H1 (cell line): ENCODE data around the gene NHEJ1. TPM values are rescaled to one million over a fixed set of nuclear protein-coding genes. Genes with fewer than 3 reads are reported as not detected.

Experiments used
- CTCF ChIA-PET: fragments of 300-600 bp; sonication (Branson Sonifier 250); formaldehyde crosslinking; loops from one replicate; lab custom pipeline; 2021; ENCODE audit not compliant: partially characterized antibody; lab: Charles Lee
- POLR2A ChIA-PET: fragments of 300-600 bp; sonication (Branson Sonifier 250); formaldehyde crosslinking; loops from one replicate; lab custom pipeline; 2021; ENCODE audit warnings: inconsistent platforms; ENCODE audit not compliant: partially characterized antibody; lab: Charles Lee
- DNase-seq, 2 experiments: peaks; one replicate each; pipeline versions ENCODE4 v3.0.0 to v3.0.0-alpha.2; 2010 to 2022; ENCODE audit warnings: low spot score in 2 of 2, low read depth in 1 of 2, mixed read lengths in 1 of 2
- FAIRE-seq: peaks from 2 replicates; lab custom pipeline; 2011; peaks lifted over from hg19 to GRCh38; lab: Jason Lieb, UNC
- H2AFZ ChIP-seq: 2 replicates; pipeline ENCODE4 v1.8.1; 2012; ENCODE audit warnings: low read length, inconsistent platforms
- H2AK5ac ChIP-seq: 2 replicates; pipeline ENCODE4 v1.6.1; 2013; ENCODE audit warnings: low read depth, low read length
- H2BK120ac ChIP-seq: replicated peaks from 2 replicates; pipeline ENCODE3; 2013; ENCODE audit warnings: low read depth, low read length, inconsistent platforms
- H2BK12ac ChIP-seq: 2 replicates; pipeline ENCODE4 v1.6.1; 2013; ENCODE audit warnings: low read depth, low read length
- H2BK15ac ChIP-seq: 2 replicates; pipeline ENCODE4 v1.6.1; 2013; ENCODE audit warnings: low read length
- H2BK20ac ChIP-seq: 2 replicates; pipeline ENCODE4 v1.6.1; 2013; ENCODE audit warnings: low read length
- H2BK5ac ChIP-seq: 2 replicates; pipeline ENCODE4 v1.6.1; 2013; ENCODE audit warnings: low read depth, low read length
- H3K14ac ChIP-seq: 2 replicates; pipeline ENCODE4 v1.6.1; 2013; ENCODE audit warnings: inconsistent platforms; ENCODE audit not compliant: insufficient read length
- H3K18ac ChIP-seq: 2 replicates; pipeline ENCODE4 v1.6.1; 2013; ENCODE audit warnings: low read length; ENCODE audit errors: extremely low read depth
- H3K23ac ChIP-seq: 2 replicates; pipeline ENCODE4 v1.6.1; 2013; ENCODE audit warnings: inconsistent platforms; ENCODE audit not compliant: insufficient read length
- H3K23me2 ChIP-seq: 2 replicates; pipeline ENCODE4 v1.6.1; 2013; ENCODE audit warnings: low read depth, low read length
- H3K27ac ChIP-seq: 2 replicates; pipeline ENCODE4 v1.6.1; 2011; ENCODE audit warnings: low read depth, low read length, inconsistent platforms
- H3K27me3 ChIP-seq, 4 experiments: replicated peaks in 1 of 4; 1 replicate in 1 of 4; 2 replicates in 3 of 4; pipeline versions ENCODE4 v1.6.1 to v1.8.1; 2011 to 2013; ENCODE audit warnings: low read length in 3 of 4, mild to moderate bottlenecking in 3 of 4, inconsistent platforms in 2 of 4, mixed read lengths in 2 of 4, moderate library complexity in 1 of 4; ENCODE audit not compliant: control insufficient read depth in 3 of 4, insufficient read depth in 3 of 4; ENCODE audit errors: extremely low read depth in 1 of 4
- H3K36me3 ChIP-seq, 4 experiments: 2 replicates each; pipeline versions ENCODE4 v1.6.1 to v1.8.1; 2011 to 2013; ENCODE audit warnings: mild to moderate bottlenecking in 4 of 4, low read length in 3 of 4, moderate library complexity in 2 of 4, control low read depth in 1 of 4, inconsistent platforms in 1 of 4; ENCODE audit not compliant: insufficient read depth in 4 of 4, control insufficient read depth in 2 of 4
- H3K4ac ChIP-seq: replicated peaks from 2 replicates; pipeline ENCODE3; 2013; ENCODE audit warnings: low read length, low read depth, mixed read lengths, inconsistent platforms; ENCODE audit not compliant: insufficient read length
- H3K4me1 ChIP-seq, 4 experiments: replicated peaks in 1 of 4; 1 replicate in 1 of 4; 2 replicates in 3 of 4; pipeline versions ENCODE4 v1.6.1 to v1.8.1; 2011 to 2013; ENCODE audit warnings: low read length in 3 of 4, inconsistent platforms in 2 of 4, mixed read lengths in 1 of 4; ENCODE audit not compliant: insufficient read depth in 4 of 4, control insufficient read depth in 3 of 4
- H3K4me2 ChIP-seq, 2 experiments: 2 replicates each; pipeline versions ENCODE4 v1.6.1 to v1.8.1; 2011 to 2013; ENCODE audit warnings: low read depth in 2 of 2, low read length in 2 of 2, control low read depth in 1 of 2, inconsistent platforms in 1 of 2, mild to moderate bottlenecking in 1 of 2; ENCODE audit not compliant: insufficient read depth in 1 of 2
- H3K4me3 ChIP-seq, 4 experiments: fragments of 200-600, 300-600 bp in 1 of 4; sonication (generic), shearing (Covaris generic), sonication (Bioruptor Twin) in 1 of 4; 2 replicates each; pipeline versions ENCODE4 v1.5.1 to v1.8.1; 2011 to 2016; ENCODE audit warnings: low read length in 4 of 4, low read depth in 3 of 4, control low read depth in 2 of 4, inconsistent platforms in 2 of 4, mild to moderate bottlenecking in 2 of 4, mixed read lengths in 1 of 4, moderate library complexity in 1 of 4; ENCODE audit not compliant: insufficient read depth in 2 of 4; ENCODE audit errors: extremely low read depth in 1 of 4
- H3K56ac ChIP-seq: replicated peaks from 2 replicates; pipeline ENCODE3; 2013; ENCODE audit warnings: low read depth, mild to moderate bottlenecking, mixed read lengths, low read length, inconsistent platforms; ENCODE audit not compliant: insufficient read length
- H3K79me1 ChIP-seq: 2 replicates; pipeline ENCODE4 v1.6.1; 2013; ENCODE audit warnings: low read depth, low read length, control low read depth
- H3K79me2 ChIP-seq, 2 experiments: 2 replicates each; pipeline versions ENCODE4 v1.6.1 to v1.8.1; 2012 to 2013; ENCODE audit warnings: low read length in 2 of 2, mild to moderate bottlenecking in 2 of 2, inconsistent platforms in 1 of 2; ENCODE audit not compliant: insufficient read depth in 2 of 2, control insufficient read depth in 1 of 2
- H3K9ac ChIP-seq, 4 experiments: replicated peaks in 1 of 4; 1 replicate in 1 of 4; 2 replicates in 3 of 4; pipeline versions ENCODE4 v1.6.1 to v1.8.1; 2011 to 2013; ENCODE audit warnings: low read depth in 3 of 4, low read length in 3 of 4, control low read depth in 2 of 4, mild to moderate bottlenecking in 2 of 4, moderate library complexity in 2 of 4, inconsistent platforms in 1 of 4; ENCODE audit errors: extremely low read depth in 1 of 4
- H3K9me3 ChIP-seq, 2 experiments: 2 replicates each; pipeline versions ENCODE4 v1.6.1 to v1.8.1; 2012 to 2013; ENCODE audit warnings: mild to moderate bottlenecking in 2 of 2, moderate library complexity in 2 of 2, control low read depth in 1 of 2, inconsistent platforms in 1 of 2, low read depth in 1 of 2, low read length in 1 of 2, mixed read lengths in 1 of 2; ENCODE audit not compliant: insufficient read depth in 2 of 2
- H4K20me1 ChIP-seq, 2 experiments: replicated peaks in 1 of 2; 2 replicates each; pipeline versions ENCODE3 to v1.8.1; 2011 to 2013; ENCODE audit warnings: inconsistent platforms in 2 of 2, low read length in 2 of 2, mild to moderate bottlenecking in 1 of 2; ENCODE audit not compliant: insufficient read depth in 2 of 2, control insufficient read depth in 1 of 2
- H4K5ac ChIP-seq: 2 replicates; pipeline ENCODE4 v1.6.1; 2013; ENCODE audit warnings: low read length, low read depth, mixed read lengths, inconsistent platforms; ENCODE audit not compliant: insufficient read length
- H4K8ac ChIP-seq: 2 replicates; pipeline ENCODE4 v1.8.0; 2013; ENCODE audit warnings: mild to moderate bottlenecking, moderate library complexity, low read length, inconsistent platforms; ENCODE audit not compliant: insufficient read depth; ENCODE audit errors: extremely low read depth
- H4K91ac ChIP-seq: replicated peaks from 2 replicates; pipeline ENCODE3; 2013; ENCODE audit warnings: low read length, mixed read lengths, inconsistent platforms; ENCODE audit not compliant: insufficient read length
- BACH1 ChIP-seq: IDR thresholded peaks from 2 replicates; pipeline ENCODE4 v1.6.1; 2012; ENCODE audit warnings: low read length, improper control_type of control experiment
- CBX5 ChIP-seq: fragments of 300-800, 300-1000 bp; sonication (generic); IDR thresholded peaks from 2 replicates; pipeline ENCODE4 v1.7.1; 2016; ENCODE audit warnings: antibody characterized with exemption, low read length, low read depth
- GTF2F1 ChIP-seq: IDR thresholded peaks from 2 replicates; pipeline ENCODE4 v1.6.1; 2012; ENCODE audit warnings: low read depth, low read length, improper control_type of control experiment, borderline replicate concordance
- TBP ChIP-seq: IDR thresholded peaks from 2 replicates; pipeline ENCODE4 v1.6.1; 2011; ENCODE audit warnings: low read depth, low read length, improper control_type of control experiment
- WGBS, 2 experiments: shearing (Covaris generic) in 1 of 2; methylation state at CpG; one replicate each; pipeline versions ENCODE4 v1.1.6 to v1.1.7; 2013 to 2015; ENCODE audit warnings: low lambda C conversion rate in 2 of 2, mixed read lengths in 2 of 2, inconsistent platforms in 1 of 2, low coverage in 1 of 2, missing lambda C conversion rate in 1 of 2; ENCODE audit not compliant: insufficient replicate concordance in 2 of 2, insufficient coverage in 1 of 2, insufficient read length in 1 of 2; ENCODE audit errors: extremely low coverage in 1 of 2, missing lambda C conversion rate in 1 of 2; 5-methylcytosine and 5-hydroxymethylcytosine counted together
- polyA plus RNA-seq, 7 experiments: library from polyadenylated mRNA; depleted of rRNA in 3 of 7; stranded (reverse) in 5 of 7; unstranded in 2 of 7; fragments of >200 nt in 5 of 7; fragments of 200-250 nt in 2 of 7; gene quantifications; 1 replicate in 5 of 7; 2 replicates in 1 of 7; 4 replicates in 1 of 7; pipeline versions ENCODE4 v1.2.1 to v1.2.3, GENCODE V29; 2011 to 2013; ENCODE audit warnings: missing spikeins in 2 of 7, mixed read lengths in 2 of 7
- total RNA-seq: library from RNA; stranded (reverse); fragmentation: NEBNext Ultra II Directional; extraction: Animal tissue kit (Norgen Biotek cat#: 25700); gene quantifications from 2 replicates; pipeline ENCODE4 v1.2.1, GENCODE V29; 2021

Gene NHEJ1
- total and polyA plus RNA-seq, 2 of the 8 experiments (the other 6 are each of a cell fraction or from before 2014, with no cell fraction given) = 22.7 to 24.1 TPM

DNA sequence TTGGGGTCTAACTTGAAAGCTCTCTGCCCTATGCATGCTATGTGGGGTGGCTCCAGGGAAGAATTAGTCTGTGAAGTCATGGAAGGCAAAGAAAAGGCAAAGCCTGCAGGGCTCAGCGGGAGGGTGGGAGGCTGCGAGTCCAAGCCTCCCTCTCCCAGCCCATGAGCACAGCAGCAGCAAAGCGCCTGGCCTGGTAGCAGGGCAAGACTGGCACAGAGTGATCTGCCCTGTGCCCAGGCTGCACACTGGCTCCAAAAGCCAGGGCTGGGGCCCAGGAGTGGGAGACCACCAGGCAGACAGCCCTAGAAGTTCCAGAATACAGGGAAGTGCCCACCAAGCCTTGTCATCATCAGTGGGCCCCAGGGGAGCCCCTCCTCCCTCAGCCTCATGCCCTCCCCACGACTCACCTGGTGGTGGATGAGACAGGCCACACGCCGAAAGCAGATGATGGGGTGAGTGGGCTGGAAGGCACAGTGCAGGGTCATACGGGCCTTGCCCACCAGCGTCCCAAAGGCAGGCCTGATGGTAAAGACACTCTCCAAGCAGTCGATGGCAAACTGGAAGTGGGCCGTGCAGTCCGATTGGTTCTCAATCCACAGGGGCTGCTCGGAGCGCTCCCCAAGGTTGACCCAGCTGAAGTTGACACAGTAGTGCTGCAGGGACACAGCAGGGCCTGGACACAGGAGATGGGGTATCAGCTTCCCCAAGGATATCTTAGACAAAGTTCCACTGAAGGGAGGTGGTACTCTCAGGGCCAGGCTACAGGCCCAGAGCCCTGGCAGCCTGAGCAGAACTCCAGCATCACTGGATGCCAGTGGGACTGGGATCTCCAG is 131.4 kb downstream of the NHEJ1 start:
- H3K23ac ChIP-seq = no peak overlapping the region
- H3K18ac ChIP-seq = no peak overlapping the region
- no peak overlapping the region for H2BK15ac ChIP-seq
- H2BK20ac ChIP-seq = no peak overlapping the region
- H2BK12ac ChIP-seq = no peak overlapping the region
- FAIRE-seq = no peak
- H3K4me3 ChIP-seq = no peak overlapping the region
- no peaks in the 10 kb centered on the region; a peak in 1 of 7 replicates for H3K27me3 ChIP-seq
- no peak overlapping the region for H2AFZ ChIP-seq
- H3K9me3 ChIP-seq = no peaks in the 10 kb centered on the region
- H3K79me2 ChIP-seq = no peaks in the 10 kb centered on the region
- H2BK5ac ChIP-seq = no peak overlapping the region
- H3K56ac ChIP-seq = no peak overlapping the region
- no peak for DNase-seq
- 78% methylated on average over 12 of the region's 13 CpGs; no CpG with 5 or more reads in 1 of the 2 experiments for whole genome bisulfite sequencing, 2 experiments
- no peak overlapping the region for H3K27ac ChIP-seq
- no peaks in the 10 kb centered on the region for H3K23me2 ChIP-seq
- TF ChIP-seq BACH1 (no peak), TBP (no peak), CBX5 (no peak), GTF2F1 (no peak)
- TF ChIP-seq, all 59 proteins: peak for 0
- H4K8ac ChIP-seq = no peak overlapping the region; the same call in 1 of the 2 replicates
- H2BK120ac ChIP-seq = no peak overlapping the region
- H2AK5ac ChIP-seq = no peak overlapping the region
- H3K4ac ChIP-seq = no peak overlapping the region
- H3K14ac ChIP-seq = no peak overlapping the region
- H3K4me1 ChIP-seq = peaks cover 0 to 3% (median under 1%) of the 10 kb centered on the region in 4 experiments; a peak in 2 of 7 replicates
- H3K79me1 ChIP-seq = no peaks in the 10 kb centered on the region
- H4K20me1 ChIP-seq = peaks cover 0 to 2% of the 10 kb centered on the region in 2 experiments
- H3K36me3 ChIP-seq = no peaks in the 10 kb centered on the region
- no peak overlapping the region for H4K91ac ChIP-seq
- no peak overlapping the region for H3K9ac ChIP-seq
- POLR2A ChIA-PET = interaction anchor here (1.0 kb wide), 1 partner anchor 8 kb away, joined by 3 read pairs; no protein-coding TSS in a partner anchor
- no peak overlapping the region for H3K4me2 ChIP-seq
- H4K5ac ChIP-seq = no peak overlapping the region
- CTCF ChIA-PET = interaction anchor here (0.6 to 45.5 kb wide), 40 partner anchors 7 to 376 kb away, joined by 3 to 1006 read pairs (median 5); partner anchors contain the start of genes CFAP65, CRYBA2, IHH and NHEJ1
